ENCODE measurements around the gene FBLIM1.

FBLIM1 gene

DNA sequence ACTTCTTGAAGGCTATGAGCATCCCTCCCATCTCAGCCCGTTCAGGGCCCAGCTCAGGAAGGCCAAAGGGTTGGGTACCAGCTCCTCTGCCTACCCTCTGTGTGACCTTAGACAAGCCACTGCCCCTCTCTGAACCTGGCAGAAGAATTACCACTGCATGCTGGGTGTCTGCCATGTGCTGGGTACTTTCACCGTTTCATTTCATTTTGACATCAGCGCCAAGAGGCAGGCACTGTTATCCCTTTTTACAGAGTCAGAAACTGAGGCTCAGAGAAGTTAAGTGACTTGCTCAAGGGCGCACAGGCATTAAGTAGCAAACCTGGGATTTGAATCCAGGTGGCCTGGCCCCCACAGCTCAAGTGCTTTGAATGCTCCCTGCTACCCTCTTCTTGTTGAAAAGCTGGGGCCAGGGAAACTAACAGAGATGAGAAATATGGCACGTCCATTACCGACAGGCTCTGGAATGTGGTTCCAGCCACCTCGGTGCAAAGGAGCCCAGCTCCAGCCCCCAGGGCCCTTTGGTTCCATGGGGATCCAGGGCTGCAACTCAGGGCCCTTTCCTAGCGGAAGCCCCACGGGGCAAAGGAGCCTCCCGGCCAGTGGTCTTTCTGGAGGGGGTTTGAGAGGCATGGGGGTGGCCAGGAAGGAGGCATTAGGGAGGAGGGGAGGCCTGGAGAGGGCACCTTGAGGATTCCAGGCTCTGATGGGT is 9.8 kb upstream of the FBLIM1 start:
- no peak for DNase-seq (ENCODE audit: low read depth, low spot score)

DNA sequence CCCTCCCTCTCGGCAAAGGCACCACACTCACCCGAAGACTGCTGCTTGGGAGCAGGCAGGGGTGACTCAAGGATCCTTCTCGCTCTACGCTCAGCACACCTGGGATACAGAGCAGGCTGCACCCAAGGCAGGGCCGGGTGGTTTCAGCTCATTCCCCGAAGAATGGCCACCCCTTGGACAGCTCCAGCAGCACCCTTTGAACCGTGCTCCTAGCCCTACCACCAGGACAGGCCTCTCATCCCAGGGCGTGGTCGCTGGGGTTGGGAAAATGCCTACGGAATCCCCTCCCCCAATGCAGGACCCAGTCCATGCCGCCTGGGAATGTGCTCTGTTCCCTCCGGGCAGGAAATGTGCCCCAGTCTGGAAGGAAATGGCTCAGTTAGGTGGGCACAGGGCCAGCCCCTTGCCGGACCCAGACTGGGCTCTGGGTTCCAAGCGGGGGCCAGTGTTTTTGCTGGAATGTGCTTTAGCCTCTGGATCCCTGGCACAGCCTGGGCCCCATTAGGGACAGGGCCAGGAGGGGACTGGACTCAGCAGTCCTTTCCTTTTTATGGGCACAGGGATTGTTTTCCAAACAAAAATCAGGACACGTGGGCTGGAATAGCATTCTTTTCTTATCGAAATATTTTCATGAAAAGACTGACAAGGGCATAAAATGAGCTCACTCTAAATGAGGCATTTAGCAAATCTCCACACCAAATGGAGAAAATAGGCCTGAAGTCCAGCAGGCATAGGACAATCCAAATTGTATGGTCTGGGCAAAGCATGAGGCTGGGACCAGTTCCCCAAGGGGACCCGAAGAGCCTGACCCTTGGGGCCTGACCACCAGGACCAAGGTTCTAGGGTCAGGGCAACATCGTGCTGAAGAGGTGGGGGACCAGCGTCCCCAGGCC is 8.9 kb upstream of the FBLIM1 start:
- DNase-seq (ENCODE audit: low read depth, low spot score): no peak

DNA sequence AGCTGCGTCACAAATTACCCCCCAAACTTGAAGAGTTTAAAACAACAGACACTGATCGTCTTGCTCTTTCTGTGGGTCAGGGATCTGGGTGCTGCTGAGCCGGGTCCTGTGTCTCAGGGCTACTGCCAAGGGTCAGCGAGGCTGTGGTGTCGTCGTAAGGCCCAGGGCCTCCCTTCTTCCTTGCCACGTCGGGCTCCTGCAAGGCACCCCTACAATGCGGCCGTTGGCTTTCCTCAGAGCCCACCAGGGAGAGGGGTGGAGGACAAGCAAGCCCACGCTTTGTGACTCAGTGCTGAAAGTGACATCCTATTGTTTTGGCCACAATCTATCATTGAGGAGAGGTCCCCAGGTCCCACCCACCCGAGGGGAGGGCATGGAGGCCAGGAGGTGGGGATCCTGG is 7.7 kb upstream of the FBLIM1 start:
- DNase-seq (ENCODE audit: low read depth, low spot score): no peak

DNA sequence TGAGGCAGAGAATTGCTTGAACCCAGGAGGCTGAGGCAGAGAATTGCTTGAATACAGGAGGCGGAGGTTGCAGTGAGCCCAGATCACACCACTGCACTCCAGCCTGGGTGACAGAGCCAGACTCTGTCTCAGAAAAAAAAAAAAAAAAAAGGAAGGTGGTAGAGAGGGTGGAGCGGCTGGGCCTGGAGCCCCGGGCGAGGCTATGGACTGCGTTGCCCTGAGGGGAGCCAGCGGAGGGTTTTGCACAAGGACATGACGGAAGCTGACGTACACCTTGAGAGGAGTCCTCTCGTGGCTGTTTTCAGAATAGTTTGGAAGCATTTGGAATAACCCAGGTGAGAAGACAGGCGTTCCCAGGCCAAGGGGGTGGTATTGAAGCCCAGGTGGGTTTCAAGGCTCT is 6.9 kb upstream of the FBLIM1 start:
- DNase-seq (ENCODE audit: low read depth, low spot score): no peak

DNA sequence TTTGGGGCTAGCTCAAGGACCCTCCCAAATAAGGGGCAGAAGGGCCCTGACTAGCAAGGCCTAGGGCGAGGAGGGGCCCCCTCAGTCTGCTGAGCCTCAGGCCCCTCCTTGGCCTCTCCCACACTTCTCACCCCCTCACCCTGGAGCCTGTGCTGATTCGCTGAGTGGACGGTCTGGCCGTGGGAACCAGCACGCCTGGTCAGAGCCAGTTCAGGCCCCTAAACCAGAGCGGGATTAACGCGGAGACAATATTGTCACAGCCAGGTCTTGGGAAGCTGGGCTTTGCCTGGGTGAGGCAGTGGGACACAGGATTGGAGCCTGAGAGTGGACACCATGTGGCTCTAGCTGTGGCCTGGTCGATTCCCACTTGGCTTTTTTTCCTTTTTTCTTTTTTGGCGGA is 4.8 kb upstream of the FBLIM1 start:
- no peak for DNase-seq (ENCODE audit: low read depth, low spot score)

DNA sequence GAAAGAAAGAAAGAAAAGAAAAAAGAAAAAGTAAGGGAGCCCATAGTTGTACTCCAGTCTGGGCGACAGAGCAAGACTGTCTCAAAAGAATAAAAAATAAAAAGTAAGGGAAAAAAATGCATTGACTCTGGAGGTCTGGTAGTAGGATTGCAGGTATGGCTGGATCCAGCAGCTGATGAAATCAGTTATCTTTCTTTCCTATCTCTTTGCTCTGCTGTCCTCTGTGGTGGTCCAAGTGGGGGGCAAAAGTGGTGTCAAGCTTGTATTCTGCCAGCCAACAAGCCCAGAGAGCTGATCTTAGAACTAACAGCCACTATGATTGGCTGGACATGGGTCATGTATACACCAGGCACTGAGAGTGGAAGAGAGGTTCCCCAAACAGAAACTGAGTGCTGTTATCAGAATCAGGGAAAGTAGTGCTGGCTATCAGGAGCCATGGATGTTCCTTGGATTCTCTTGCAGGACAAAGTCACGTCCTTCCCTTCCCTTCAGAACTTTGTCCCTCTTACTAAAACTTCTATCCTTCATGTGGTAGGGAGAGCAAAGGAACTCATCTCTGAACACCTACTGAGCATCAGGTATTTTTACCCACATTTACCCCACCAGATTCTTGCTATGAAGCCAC is 3.5 kb upstream of the FBLIM1 start:
- no peak for DNase-seq (ENCODE audit: low read depth, low spot score)

DNA sequence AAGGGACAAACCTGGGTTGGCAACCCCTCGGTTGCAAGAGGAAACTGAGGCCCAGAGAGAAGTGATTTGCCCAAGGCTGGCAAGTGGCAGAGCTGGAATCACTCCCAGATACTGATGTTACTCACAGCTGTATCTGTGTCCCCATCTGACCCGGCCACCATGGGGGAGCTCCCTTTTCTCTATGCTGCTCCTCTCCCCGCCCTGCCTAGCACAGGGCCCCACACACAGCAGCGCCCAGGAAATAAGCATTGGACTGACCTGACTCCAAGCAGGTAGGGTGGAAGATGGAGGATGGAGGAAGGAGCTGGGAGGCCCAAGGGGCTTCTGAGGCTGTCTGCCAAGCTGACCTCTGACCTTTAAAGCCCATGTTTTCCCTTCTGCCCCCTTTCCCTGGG is 3.0 kb upstream of the FBLIM1 start:
- no peak for DNase-seq (ENCODE audit: low read depth, low spot score)

DNA sequence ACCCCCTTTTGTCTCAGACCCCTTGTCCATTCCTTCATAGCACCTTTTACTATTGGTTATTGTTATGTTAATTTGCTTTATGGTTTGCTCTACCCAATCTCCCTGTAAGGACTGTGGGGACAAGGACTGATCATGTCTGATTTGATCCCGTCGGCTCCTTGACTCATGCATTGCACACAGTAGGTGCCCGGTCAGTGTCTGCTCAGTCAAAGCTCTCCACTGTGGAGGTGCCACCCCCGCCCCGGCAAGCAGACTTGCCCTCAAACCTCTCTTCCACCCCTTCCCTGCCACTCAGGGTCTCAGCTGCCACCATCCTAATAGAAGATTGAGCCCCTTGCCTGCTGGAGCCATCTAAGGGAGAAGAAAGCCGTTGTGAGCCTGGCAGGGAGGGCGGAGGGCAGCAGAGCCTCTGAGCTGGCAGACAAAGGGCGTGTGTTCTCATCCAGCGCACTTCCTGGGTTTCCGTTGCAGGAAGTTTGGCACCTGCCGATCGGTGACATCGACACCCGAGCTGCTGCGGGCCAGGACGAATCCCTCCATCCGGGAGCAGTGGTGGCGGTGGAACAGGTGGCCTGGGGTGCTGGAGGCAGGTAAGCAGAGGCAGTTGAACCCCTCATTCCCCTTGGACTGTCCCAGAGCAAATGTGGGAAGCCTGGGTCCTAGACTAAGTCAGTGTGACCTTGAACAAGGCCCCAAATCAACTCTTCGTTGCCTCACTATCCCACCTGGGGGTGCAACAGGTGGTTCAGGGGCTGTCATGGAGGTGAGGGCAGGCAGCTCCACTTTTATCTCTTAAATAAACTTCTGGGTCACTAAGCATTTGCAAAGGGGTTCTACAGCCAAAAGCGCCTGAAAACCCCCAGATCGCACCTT is 2.2 kb upstream of the FBLIM1 start:
- no peak for DNase-seq (ENCODE audit: low read depth, low spot score)

DNA sequence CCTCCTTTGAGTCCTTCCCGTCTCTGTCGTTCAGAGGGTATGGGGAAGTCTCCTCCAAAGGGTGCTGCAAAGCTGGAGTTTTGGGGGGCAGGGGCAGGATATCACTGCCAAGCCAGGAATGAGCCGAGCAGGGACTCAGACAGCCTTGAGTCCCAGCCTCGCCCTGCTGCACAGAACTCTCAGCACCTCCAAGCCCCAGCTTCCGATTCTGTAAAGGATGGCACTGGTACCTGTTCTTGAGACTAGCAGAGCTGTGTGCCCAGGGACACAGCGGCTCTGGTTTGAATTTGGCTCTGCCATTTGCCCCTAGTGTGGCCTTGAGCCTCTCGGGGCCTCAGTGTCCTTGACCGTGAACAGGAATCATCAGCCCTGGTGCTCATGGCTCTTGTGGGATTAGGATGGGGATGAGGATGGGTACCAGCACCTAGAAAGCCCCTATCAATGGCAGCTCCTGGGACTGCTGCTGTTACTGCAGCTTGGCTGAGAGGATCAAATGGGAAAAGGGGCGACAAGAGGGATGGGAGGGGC is 1.5 kb upstream of the FBLIM1 start:
- no peak for DNase-seq (ENCODE audit: low read depth, low spot score)

DNA sequence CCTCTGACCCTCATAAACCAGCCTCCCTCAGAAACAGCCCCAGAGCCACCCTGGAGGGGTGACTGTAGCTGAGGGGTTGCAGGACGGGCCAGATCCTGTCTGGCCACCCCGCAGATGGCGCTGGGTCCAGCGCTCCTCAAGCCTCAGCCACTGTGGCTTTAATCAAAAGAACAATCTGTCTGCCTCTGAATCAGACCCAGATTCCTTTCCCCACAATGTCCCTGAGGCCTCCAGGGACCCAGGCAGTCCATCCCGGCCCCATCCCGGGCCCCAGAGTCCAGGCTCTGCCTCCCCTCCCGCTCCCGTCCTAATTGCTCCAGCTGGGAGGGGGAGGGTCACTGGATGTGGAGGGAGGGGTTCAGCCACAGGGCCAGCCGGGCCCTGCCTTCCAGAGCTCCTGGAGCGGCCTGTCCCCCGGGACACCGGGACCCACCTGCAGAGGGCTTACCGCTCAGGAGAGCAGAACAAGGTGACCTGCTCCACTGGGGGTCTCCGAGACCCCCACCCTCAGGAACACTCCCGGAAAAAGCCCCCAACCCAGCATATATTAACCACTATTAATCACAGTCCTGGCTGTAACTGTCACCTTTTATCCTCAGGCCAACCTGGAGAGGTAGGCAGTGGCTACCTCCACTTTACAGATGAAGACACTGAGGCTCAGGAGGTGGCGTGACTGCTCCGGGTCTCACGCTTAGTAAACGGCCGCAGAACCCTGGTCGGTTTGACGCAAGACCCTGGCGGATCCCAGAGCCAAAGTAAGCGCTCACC is 836 bp upstream of the FBLIM1 start:
- DNase-seq (ENCODE audit: low read depth, low spot score): no peak

DNA sequence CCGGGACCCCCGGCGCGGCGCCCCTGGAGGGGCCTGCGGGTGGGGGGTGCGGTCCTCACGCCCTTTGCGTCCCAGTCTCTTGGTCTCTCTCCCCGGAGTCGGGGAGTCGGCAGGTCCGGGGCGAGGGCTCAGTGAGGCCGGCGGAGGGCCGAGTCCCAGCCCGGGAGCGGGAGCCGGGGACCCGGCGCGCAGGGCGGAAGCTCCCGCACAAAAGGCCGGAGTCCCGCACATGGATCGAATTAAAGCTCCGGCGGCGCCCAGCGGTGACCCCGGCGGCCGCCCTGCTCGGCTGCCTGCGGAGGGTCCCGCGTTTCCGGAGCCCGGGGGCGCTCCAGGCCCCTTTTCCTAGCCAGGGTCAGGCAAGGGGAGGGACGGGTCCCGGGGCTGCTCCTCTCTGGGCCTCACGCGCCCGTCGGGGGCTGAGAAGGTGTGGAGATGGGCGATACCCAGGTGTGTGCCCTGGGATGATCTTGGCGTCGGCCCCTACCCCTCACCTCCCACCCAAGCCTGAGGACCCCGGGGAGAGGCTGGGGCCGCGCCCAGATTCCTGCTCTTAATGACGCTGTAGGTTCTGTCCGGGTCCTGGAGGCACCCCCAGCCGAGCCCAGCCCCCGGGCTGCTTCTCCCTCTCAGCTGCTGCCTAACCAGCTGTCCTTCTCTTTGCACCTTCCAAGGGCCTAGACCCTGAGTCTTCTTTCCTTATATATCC is 512 bp downstream of the FBLIM1 start:
- no peak for DNase-seq (ENCODE audit: low read depth, low spot score)

DNA sequence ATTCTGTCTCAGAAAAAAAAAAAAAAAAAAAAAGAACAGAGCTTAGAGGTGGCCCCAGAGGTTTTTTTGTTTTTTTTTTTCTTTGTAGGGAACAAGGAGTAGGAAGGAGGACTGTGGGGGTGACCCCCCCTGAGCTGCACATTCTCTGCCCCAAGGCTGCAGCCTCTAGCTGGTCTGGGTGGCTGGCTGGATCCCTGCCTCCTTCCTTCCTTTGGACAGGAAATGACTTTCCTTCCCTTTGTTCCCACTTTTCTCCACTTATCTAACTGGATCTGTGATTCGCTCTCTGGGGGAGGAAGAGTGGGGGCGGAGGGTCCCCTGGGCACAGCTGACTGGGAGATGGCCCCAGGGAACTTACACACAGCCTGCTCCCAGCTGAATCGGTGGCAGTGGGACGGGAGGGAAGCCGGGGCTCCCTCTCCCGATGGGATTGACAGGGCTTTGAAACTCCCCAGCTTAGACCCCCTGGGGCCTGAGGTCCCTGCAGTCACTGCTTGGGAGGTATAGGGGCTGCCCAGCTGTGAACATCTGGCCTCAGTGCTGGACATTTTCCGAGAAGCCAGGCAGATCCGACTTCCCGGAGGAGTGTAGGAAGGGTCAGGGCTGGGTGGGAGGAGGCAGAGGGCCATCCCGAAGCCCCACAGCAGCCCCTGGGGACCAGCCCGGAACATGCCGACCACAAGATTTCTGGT is 2.1 kb downstream of the FBLIM1 start:
- peak; percentile 84 for DNase-seq (ENCODE audit: low read depth, low spot score)

DNA sequence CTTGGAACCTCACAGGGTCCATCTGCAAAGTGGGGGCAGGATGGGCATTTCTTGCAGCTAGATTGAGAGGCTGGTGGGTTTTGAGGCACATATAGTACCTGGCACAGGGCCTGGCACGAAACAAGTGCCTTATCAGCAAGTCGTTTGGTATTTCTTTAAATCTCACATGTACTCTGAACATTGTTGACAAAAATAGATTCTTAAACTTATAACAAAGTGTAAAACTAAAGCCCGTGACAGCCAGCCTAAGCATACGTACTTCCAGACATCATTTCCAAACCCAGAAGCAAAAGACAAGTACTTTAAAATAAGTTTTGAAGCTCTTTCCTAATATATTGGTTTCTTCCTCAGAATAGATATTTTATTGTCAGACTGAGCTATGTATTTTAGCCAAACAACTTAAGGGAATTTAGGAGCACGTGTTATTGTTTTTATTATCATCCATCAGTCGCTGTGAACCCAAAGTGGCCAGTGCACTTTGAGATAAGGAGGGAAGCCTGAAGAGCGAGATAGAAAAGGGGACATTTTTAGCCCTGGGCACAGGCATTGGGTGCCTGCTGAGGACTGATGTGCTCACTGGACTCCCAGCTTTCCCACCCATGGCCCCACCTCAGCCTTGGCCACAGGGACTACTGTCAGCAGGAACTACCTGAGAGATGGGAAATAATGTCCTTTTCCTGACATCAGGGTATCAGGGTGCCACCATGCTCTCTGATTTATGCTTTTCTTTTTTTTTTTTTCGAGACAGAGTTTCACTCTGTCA is 3.0 kb downstream of the FBLIM1 start:
- no peak for DNase-seq (ENCODE audit: low read depth, low spot score)

DNA sequence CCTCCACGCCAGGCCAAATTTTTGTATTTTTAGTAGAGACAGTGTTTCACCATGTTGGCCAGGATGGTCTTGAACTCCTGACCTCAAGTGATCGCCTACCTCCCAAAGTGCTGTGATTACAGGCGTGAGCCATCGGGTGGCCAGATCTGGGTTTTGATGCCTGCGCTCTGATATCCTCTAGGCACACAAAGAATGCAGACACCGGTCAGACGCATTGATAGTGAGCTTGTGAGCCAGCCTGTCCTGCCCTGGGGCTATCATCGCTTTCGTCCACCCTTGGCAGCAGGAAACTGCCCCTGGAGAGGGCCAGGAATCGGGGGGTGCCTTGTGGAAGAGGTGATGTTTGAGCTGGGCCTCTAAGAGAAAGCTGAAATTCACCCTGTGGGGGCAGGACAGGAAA is 4.0 kb downstream of the FBLIM1 start:
- DNase-seq (ENCODE audit: low read depth, low spot score): no peak

DNA sequence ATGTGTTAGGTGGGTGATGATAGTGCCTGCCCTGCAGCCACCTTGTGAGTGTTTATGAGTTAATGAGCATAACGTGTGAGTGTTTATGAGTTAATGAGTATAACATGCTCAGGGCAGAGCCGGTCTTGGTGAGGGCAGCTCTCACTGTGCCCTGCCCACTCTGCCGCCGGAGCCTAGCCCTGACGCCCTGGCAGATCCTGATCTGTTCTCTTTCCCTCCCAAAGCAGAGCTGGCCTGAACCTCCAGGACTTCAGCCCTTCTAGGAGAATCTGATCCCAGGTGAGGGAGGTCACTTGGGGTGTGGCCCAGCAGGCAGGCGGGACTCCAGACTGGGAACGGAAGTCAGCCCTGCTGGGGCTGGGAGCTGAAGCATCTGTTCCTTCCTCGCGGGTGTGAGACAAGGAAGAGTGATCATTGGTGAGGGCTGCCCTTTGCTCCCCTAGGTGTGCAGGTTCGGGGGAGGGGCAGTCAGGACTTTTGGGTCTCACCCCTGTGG is 5.7 kb downstream of the FBLIM1 start:
- no peak for DNase-seq (ENCODE audit: low read depth, low spot score)

DNA sequence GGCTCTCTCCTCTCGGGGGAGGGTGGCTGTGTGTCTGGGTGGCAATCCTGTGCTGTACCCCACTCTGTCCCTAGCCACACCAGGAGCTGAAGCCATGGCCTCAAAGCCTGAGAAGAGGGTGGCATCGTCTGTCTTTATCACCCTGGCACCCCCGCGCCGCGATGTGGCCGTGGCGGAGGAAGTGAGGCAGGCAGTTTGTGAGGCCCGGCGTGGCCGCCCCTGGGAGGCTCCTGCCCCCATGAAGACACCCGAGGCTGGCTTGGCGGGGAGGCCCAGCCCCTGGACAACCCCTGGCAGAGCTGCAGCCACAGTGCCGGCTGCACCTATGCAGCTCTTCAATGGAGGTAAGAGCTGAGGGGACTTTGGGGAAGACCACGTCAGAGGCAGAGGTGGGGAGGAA is 6.3 kb downstream of the FBLIM1 start:
- no peak for DNase-seq (ENCODE audit: low read depth, low spot score)

DNA sequence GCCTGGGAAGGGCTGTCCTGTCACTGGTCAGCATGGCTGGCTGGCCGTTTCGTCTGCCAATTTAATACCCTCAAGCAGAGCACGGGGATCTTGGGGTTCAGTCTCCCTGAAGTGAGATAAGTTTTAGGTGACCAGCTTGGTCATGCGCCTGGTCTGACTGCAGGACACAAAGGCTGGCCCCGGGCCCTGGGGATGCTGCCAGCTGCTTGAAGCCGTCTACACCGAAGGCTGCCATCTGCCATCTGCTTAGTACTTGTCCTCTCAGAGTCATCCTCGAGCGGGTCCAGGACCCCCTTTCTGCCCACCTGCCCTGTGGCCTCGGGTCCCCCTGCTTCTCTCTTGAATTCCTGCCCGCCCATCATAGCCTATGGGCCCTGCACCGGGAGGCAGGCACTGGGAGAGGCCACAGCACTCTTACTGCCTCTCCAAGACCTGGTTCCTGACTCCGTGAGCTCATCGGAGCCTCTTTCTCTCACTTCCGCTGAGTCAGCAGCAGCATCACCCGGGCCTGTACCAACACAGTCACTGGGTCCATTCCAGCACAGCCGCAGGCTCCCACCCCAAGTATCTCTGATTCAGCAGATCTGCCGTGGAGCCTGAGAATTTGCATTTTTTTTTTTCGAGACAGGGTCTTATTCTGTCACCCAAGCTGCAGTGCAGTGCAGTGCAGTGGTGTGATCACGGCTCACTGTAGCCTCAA is 7.0 kb downstream of the FBLIM1 start:
- no peak for DNase-seq (ENCODE audit: low read depth, low spot score)

DNA sequence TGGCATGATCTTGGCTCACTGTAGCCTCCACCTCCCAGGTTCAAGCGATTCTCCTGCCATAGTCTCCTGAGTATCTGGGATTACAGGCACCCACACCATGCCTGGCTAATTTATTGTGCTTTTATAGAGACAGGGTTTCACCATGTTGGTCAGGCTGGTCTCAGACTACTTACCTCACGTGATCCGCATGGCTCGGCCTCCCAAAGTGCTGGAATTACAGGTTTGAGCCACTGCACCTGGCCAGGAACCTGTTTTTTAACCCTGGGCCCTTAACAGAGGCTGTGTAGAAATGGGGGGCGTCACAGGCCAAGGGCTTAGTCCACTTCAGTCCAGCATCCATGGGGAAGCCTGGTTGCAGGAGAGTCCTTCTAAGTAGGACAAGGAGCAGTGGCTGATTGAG is 9.3 kb downstream of the FBLIM1 start:
- DNase-seq (ENCODE audit: low read depth, low spot score): no peak
